HG03139 (cell line): Measurements from ENCODE around the gene LPP.

Experiments
- ATAC-seq: cut with Tn5 transposase; IDR thresholded peaks from one replicate; pipeline ENCODE4 v1.9.1; 2021; ENCODE audit not compliant: unreplicated experiment

Gene LPP

GRCh38 chr3:188468196-188468595, 314.2 kb downstream of the LPP start:
- no peak for ATAC-seq

GRCh38 chr3:188468662-188469061, 314.7 kb downstream of the LPP start:
- ATAC-seq = no peak

GRCh38 chr3:188469228-188469885, 315.4 kb downstream of the LPP start:
- ATAC-seq = no peak

GRCh38 chr3:188470508-188471130, 316.7 kb downstream of the LPP start:
- no peak for ATAC-seq

- ATAC-seq = no peak
These were observed 317.8 kb downstream of the LPP start for GRCh38 chr3:188471723-188472122.

GRCh38 chr3:188472336-188472735, 318.4 kb downstream of the LPP start:
- ATAC-seq = no peak

GRCh38 chr3:188473045-188473444, 319.1 kb downstream of the LPP start:
- no peak for ATAC-seq

- no peak for ATAC-seq
These were observed 319.8 kb downstream of the LPP start for GRCh38 chr3:188473591-188474288.

- ATAC-seq = no peak
These were observed 323.0 kb downstream of the LPP start for GRCh38 chr3:188476935-188477334.

- no peak for ATAC-seq
These were observed 326.1 kb downstream of the LPP start for GRCh38 chr3:188480011-188480410.

GRCh38 chr3:188482929-188483328, 329.0 kb downstream of the LPP start:
- ATAC-seq = no peak

- ATAC-seq = no peak
These were observed 332.2 kb downstream of the LPP start for GRCh38 chr3:188486126-188486525.

- ATAC-seq = no peak
These were observed 333.0 kb downstream of the LPP start for GRCh38 chr3:188486952-188487351.

- no peak for ATAC-seq
These were observed 333.7 kb downstream of the LPP start for GRCh38 chr3:188487652-188488051.

GRCh38 chr3:188488801-188489200, 334.8 kb downstream of the LPP start:
- no peak for ATAC-seq

GRCh38 chr3:188489639-188490405, 335.9 kb downstream of the LPP start:
- ATAC-seq = no peak

GRCh38 chr3:188490416-188490815, 336.5 kb downstream of the LPP start:
- no peak for ATAC-seq

GRCh38 chr3:188491276-188491687, 337.3 kb downstream of the LPP start:
- no peak for ATAC-seq

GRCh38 chr3:188496390-188496789, 342.4 kb downstream of the LPP start:
- ATAC-seq = no peak

- no peak for ATAC-seq
These were observed 343.1 kb downstream of the LPP start for GRCh38 chr3:188497021-188497420.

GRCh38 chr3:188503647-188504046, 349.7 kb downstream of the LPP start:
- ATAC-seq = no peak

GRCh38 chr3:188505151-188505550, 351.2 kb downstream of the LPP start:
- no peak for ATAC-seq
